GM13976 (cell line): ENCODE results near the gene ERC2.

Source experiments
- DNase-seq: peaks from one replicate; pipeline ENCODE4 v3.0.0; 2012; ENCODE audit warnings: low spot score
- in situ Hi-C: fragments of 300-500 bp; cut with MboI; formaldehyde crosslinking; loops from one replicate; pipeline ENCODE4 v1.12.0; 2022; ENCODE audit warnings: low sequenced_read_pairs, mixed read lengths, inconsistent platforms; ENCODE audit not compliant: unreplicated experiment
- TF ChIP-seq, protein P1 (sequence below): IDR thresholded peaks from 2 replicates; pipeline ENCODE4 v1.5.1; 2012; ENCODE audit warnings: borderline replicate concordance, mild to moderate bottlenecking; ENCODE audit not compliant: insufficient read depth; ENCODE audit errors: extremely low read depth, missing control alignments, control extremely low read depth

ERC2 gene

DNA sequence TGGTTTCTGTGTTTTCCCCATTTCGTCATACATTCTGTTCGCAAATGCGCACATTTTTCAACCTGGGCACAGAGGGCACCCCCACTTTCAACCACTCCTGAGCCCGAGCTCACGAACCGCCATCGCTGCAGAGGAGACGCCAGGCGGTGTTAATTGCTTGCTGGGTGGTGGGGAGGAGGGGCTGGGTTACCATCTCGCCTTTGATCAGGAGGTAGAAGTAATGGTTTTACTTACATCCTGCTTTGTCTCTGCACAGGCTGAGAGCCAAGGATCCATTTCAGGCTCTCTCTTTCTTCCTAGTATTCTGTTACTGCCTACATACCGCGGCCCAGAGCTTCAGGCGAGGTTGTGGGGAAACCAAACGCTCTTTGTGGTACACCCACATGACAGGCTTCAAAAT, 803.9 kb downstream of the ERC2 start:
- in situ Hi-C loops, result no loop called here
- TF ChIP-seq, protein P1, sequence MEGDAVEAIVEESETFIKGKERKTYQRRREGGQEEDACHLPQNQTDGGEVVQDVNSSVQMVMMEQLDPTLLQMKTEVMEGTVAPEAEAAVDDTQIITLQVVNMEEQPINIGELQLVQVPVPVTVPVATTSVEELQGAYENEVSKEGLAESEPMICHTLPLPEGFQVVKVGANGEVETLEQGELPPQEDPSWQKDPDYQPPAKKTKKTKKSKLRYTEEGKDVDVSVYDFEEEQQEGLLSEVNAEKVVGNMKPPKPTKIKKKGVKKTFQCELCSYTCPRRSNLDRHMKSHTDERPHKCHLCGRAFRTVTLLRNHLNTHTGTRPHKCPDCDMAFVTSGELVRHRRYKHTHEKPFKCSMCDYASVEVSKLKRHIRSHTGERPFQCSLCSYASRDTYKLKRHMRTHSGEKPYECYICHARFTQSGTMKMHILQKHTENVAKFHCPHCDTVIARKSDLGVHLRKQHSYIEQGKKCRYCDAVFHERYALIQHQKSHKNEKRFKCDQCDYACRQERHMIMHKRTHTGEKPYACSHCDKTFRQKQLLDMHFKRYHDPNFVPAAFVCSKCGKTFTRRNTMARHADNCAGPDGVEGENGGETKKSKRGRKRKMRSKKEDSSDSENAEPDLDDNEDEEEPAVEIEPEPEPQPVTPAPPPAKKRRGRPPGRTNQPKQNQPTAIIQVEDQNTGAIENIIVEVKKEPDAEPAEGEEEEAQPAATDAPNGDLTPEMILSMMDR, result no peak
- no peak for DNase-seq

GRCh38 chr3:55662683-55663082, 805.6 kb downstream of the ERC2 start:
- TF ChIP-seq, protein P1, result no peak
- DNase-seq, result no peak
- in situ Hi-C loops, result no loop called here

- TF ChIP-seq, protein P1, result no peak
- in situ Hi-C loops, result no loop called here
- DNase-seq, result no peak
Measured at GRCh38 chr3:55661571-55661970, 806.7 kb downstream of the ERC2 start.

GRCh38 chr3:55661141-55661540, 807.1 kb downstream of the ERC2 start:
- in situ Hi-C loops, result no loop called here
- TF ChIP-seq, protein P1, result no peak
- DNase-seq, result no peak

DNA sequence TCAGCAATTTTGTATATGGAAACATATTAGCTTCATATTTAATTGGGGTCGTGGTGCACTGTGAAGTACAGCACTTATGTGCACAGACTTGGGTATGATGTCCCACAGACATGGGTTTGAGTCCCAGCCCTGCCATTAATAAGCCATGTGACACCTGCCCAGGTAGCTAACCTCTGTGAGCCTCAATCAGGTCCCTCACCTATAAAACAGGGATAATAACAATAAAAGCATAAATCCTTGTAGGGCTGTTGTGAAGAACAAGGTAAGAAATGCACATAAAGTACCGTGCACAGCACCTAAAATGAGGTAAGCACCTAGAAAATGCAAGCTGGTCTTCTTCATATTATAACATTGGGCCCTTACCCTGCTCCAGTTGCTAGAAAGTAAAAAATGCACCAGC, 807.6 kb downstream of the ERC2 start:
- TF ChIP-seq, protein P1, result no peak
- DNase-seq, result no peak
- in situ Hi-C loops, result no loop called here

- TF ChIP-seq, protein P1, result no peak
- in situ Hi-C loops, result no loop called here
- DNase-seq, result no peak
Measured at GRCh38 chr3:55659701-55660100, 808.6 kb downstream of the ERC2 start.
